Measurements from ENCODE around the gene PPHLN1. TPM values are rescaled to one million over a fixed set of nuclear protein-coding genes. Genes with fewer than 3 reads are reported as not detected.

PPHLN1 gene
- total RNA-seq, 2 donors from 2014 or later, result 66.6 to 77.6 TPM

GRCh38 chr12:42448841-42449240 lies 122.9 kb downstream of the PPHLN1 start:
- no peak for DNase-seq
- Histone ChIP-seq H3K36me3 (ENCODE audit: control insufficient read depth, insufficient read depth, low read length) (peaks cover 52% of the 10 kb centered on the region), H3K9ac (ENCODE audit: extremely low read depth, low read length, poor library complexity, severe bottlenecking) (no peak overlapping the region), H3K9me3 (ENCODE audit: control insufficient read depth, low read length) (peaks cover 20% of the 10 kb centered on the region), H3K4me1 (ENCODE audit: control insufficient read depth, insufficient read depth, low read length) (no peaks in the 10 kb centered on the region), H3K27ac (ENCODE audit: low read depth, low read length) (no peak overlapping the region), H3K27me3 (ENCODE audit: control insufficient read depth, insufficient read depth, low read length, poor library complexity, severe bottlenecking) (no peaks in the 10 kb centered on the region), H3K4me3 (ENCODE audit: low read length) (no peak overlapping the region)
- Mint-ChIP-seq H3K36me3 (ENCODE audit: low read depth) (peaks cover 61% of the 10 kb centered on the region), H3K9me3 (peaks cover 22% of the 10 kb centered on the region), H3K27me3 (ENCODE audit: insufficient read depth) (no peaks in the 10 kb centered on the region), H3K4me1 (peaks cover 16% of the 10 kb centered on the region), H3K4me3 (no peak overlapping the region), H3K27ac (no peak overlapping the region)
- no peak for TF ChIP-seq CTCF (conservative IDR thresholded peaks at IDR 0.05)
- 96 to 98% methylated on average over 9 of the region's 9 CpGs for WGBS, 2 experiments (ENCODE audit: insufficient coverage in 1 of 2, insufficient read length in 1 of 2)

GRCh38 chr12:42450248-42450647 lies 124.3 kb downstream of the PPHLN1 start:
- Mint-ChIP-seq H3K4me1 (peaks cover 16% of the 10 kb centered on the region), H3K27ac (no peak overlapping the region), H3K4me3 (no peak overlapping the region), H3K27me3 (ENCODE audit: insufficient read depth) (no peaks in the 10 kb centered on the region), H3K36me3 (ENCODE audit: low read depth) (peaks cover 47% of the 10 kb centered on the region), H3K9me3 (peaks cover 10% of the 10 kb centered on the region)
- H3K4me3 ChIP-seq (ENCODE audit: low read length), result no peak overlapping the region
- H3K27ac ChIP-seq (ENCODE audit: low read depth, low read length), result no peak overlapping the region
- H3K4me1 ChIP-seq (ENCODE audit: control insufficient read depth, insufficient read depth, low read length), result no peaks in the 10 kb centered on the region
- no peak for DNase-seq
- H3K36me3 ChIP-seq (ENCODE audit: control insufficient read depth, insufficient read depth, low read length), result peaks cover 39% of the 10 kb centered on the region
- no peak for TF ChIP-seq CTCF (conservative IDR thresholded peaks at IDR 0.05)
- H3K27me3 ChIP-seq (ENCODE audit: control insufficient read depth, insufficient read depth, low read length, poor library complexity, severe bottlenecking), result no peaks in the 10 kb centered on the region
- no peak overlapping the region for H3K9ac ChIP-seq (ENCODE audit: extremely low read depth, low read length, poor library complexity, severe bottlenecking)
- WGBS, 2 experiments (ENCODE audit: insufficient coverage in 1 of 2, insufficient read length in 1 of 2), result 98 to 100% methylated on average over 1 to 2 of the region's 2 CpGs
- peaks cover 6% of the 10 kb centered on the region for H3K9me3 ChIP-seq (ENCODE audit: control insufficient read depth, low read length)

GRCh38 chr12:42458575-42458974 lies 132.6 kb downstream of the PPHLN1 start:
- no peak overlapping the region for H3K4me3 Mint-ChIP-seq

More at GRCh38 chr12:42458575-42458974, 132.6 kb downstream of the PPHLN1 start:
- Mint-ChIP-seq H3K9me3 (no peaks in the 10 kb centered on the region), H3K36me3 (ENCODE audit: low read depth) (peaks cover 50% of the 10 kb centered on the region), H3K27ac (no peak overlapping the region), H3K27me3 (ENCODE audit: insufficient read depth) (no peaks in the 10 kb centered on the region), H3K4me1 (peaks cover 17% of the 10 kb centered on the region)
- DNase-seq, result no peak
- H3K9ac ChIP-seq (ENCODE audit: extremely low read depth, low read length, poor library complexity, severe bottlenecking), result no peak overlapping the region
- H3K4me1 ChIP-seq (ENCODE audit: control insufficient read depth, insufficient read depth, low read length), result no peaks in the 10 kb centered on the region
- H3K9me3 ChIP-seq (ENCODE audit: control insufficient read depth, low read length), result no peaks in the 10 kb centered on the region
- H3K4me3 ChIP-seq (ENCODE audit: low read length), result no peak overlapping the region
- no peaks in the 10 kb centered on the region for H3K27me3 ChIP-seq (ENCODE audit: control insufficient read depth, insufficient read depth, low read length, poor library complexity, severe bottlenecking)
- TF ChIP-seq CTCF (conservative IDR thresholded peaks at IDR 0.05), result peak; percentile 33
- H3K36me3 ChIP-seq (ENCODE audit: control insufficient read depth, insufficient read depth, low read length), result peaks cover 67% of the 10 kb centered on the region
- 100% methylated on average over 1 of the region's 2 CpGs; no CpG with 5 or more reads in 1 of the 2 experiments for WGBS, 2 experiments (ENCODE audit: insufficient coverage in 1 of 2, insufficient read length in 1 of 2)
- no peak overlapping the region for H3K27ac ChIP-seq (ENCODE audit: low read depth, low read length)

Measured in endodermal cell (in vitro differentiated cells).